Right cardiac atrium (tissue), 5 donors: ENCODE measurements around the gene CMIP. TPM values are rescaled to one million over a fixed set of nuclear protein-coding genes. Genes with fewer than 3 reads are reported as not detected.
A peak's percentile ranks its signal among the peaks of the same experiment; 100 is the strongest.
"Not testable (repeated sequence)": the region's sequence is repeated elsewhere in the genome, so short reads cannot be mapped to it uniquely, and the experiment has no call there.

Source experiments
- ATAC-seq, 2 donors: fragments of 200-7000 bp; cut with Tn5 transposase; one replicate each; pipeline versions ENCODE4 v1.8.0 to v1.9.1; 2020; ENCODE audit warnings: moderate library complexity in 2 of 2, mild to moderate bottlenecking in 1 of 2
- DNase-seq, 3 donors: peaks; one replicate each; pipeline ENCODE4 v3.0.0-alpha.2; 2020
- H3K27ac ChIP-seq: one replicate; pipeline ENCODE4 v1.5.1; 2013; ENCODE audit warnings: mild to moderate bottlenecking, low read length, control low read depth, moderate library complexity
- H3K27me3 ChIP-seq: one replicate; pipeline ENCODE4 v1.6.1; 2013; ENCODE audit not compliant: control insufficient read depth, insufficient read depth
- H3K4me1 ChIP-seq: one replicate; pipeline ENCODE4 v1.6.1; 2013; ENCODE audit warnings: low read length; ENCODE audit not compliant: control insufficient read depth, insufficient read depth
- H3K4me3 ChIP-seq: one replicate; pipeline ENCODE4 v1.5.1; 2013; ENCODE audit warnings: low read length, control low read depth
- H3K9me3 ChIP-seq: one replicate; pipeline ENCODE4 v1.6.1; 2013; ENCODE audit warnings: low read length; ENCODE audit not compliant: control insufficient read depth
- WGBS: extraction: QIAGEN DNeasy Blood & Tissue Kit; methylation state at CpG from one replicate; pipeline ENCODE4 v1.1.7; 2013; 5-methylcytosine and 5-hydroxymethylcytosine counted together
- intact Hi-C, 4 donors: fragments of 100-400 bp; cut with DNase I; formaldehyde crosslinking; loops; one replicate each; pipeline versions ENCODE4 v1.11.0 to v1.14.0; 2022 to 2023
- long read RNA-seq, 4 donors: library from polyadenylated mRNA; unstranded; transcript quantifications; one replicate each; pipeline ENCODE4 v2.0.0, GENCODE V29; 2020 to 2021
- polyA plus RNA-seq: library from polyadenylated mRNA; stranded (reverse); fragments of 200-250 nt; gene quantifications from one replicate; pipeline ENCODE4 v1.2.3, GENCODE V29; 2013
- total RNA-seq, 4 donors: library from RNA; stranded (reverse); fragmentation: NEBNext Ultra II Directional; extraction: Animal tissue kit (Norgen Biotek cat#: 25700); gene quantifications; one replicate each; pipeline ENCODE4 v1.2.1, GENCODE V29; 2021
- donor health status: healthy with polysubstance abuse.
- donor health status: DM: no; HTN: yes; CAD: no.
- donor health status: DM: no; HTN: no; CAD: no.
- donor health status: DM: no; HTN: yes; CAD: no; lungs with severe emphysema.
- donor health status: DM: yes; HTN: yes; CAD: no.

CMIP gene
- 10 to 100 TPM; 15.8 to 29.0 (median 21.3) TPM for total RNA-seq
- 9.0 TPM for polyA plus RNA-seq
- long read RNA-seq, donor 1, partial matches to known transcripts: 1 of 3 reads
- long read RNA-seq, donor 1, other reads (novel, unspliced or antisense): 1 of 3 reads
- long read RNA-seq, donor 2, partial matches to known transcripts: 0 of 1 reads
- long read RNA-seq, donor 2, other reads (novel, unspliced or antisense): 1 of 1 reads
- long read RNA-seq, donor 3, partial matches to known transcripts: 0 of 2 reads
- long read RNA-seq, donor 3, other reads (novel, unspliced or antisense): 2 of 2 reads
- long read RNA-seq, donor 4, partial matches to known transcripts: 0 of 1 reads
- long read RNA-seq, donor 4, other reads (novel, unspliced or antisense): 1 of 1 reads

- Histone ChIP-seq H3K9me3 (no peaks in the 10 kb centered on the region), H3K27me3 (no peaks in the 10 kb centered on the region), H3K27ac (peak within 1 kb of the TSS; percentile 66), H3K4me1 (peaks cover 5% of the 10 kb centered on the region), H3K4me3 (peak within 1 kb of the TSS; percentile 98)
- intact Hi-C loops: no loop called here
- peak; percentile 84 to 92 for ATAC-seq
- under 1% methylated on average over 96 of the region's 114 CpGs for WGBS
- peak; percentile 90 to 96 (median 95) for DNase-seq
Measured at GRCh38 chr16:81444448-81445121, at the start of gene CMIP. Gene CMIP, plus strand, starts transcription at chr16:81444808.

- 27% methylated on average over 13 of the region's 13 CpGs for WGBS
- intact Hi-C loops: no loop called here
- H3K9me3 ChIP-seq: no peaks in the 10 kb centered on the region
- DNase-seq (peak; percentile 68 to 80 (median 78)), ATAC-seq (peak; percentile 90 to 95)
- H3K27ac ChIP-seq: peak overlapping the region; percentile 43
- no peaks in the 10 kb centered on the region for H3K27me3 ChIP-seq
- no peak overlapping the region for H3K4me3 ChIP-seq
- H3K4me1 ChIP-seq: peaks cover 6% of the 10 kb centered on the region
Measured at GRCh38 chr16:81394966-81395655, 49.5 kb upstream of the CMIP start.

DNA sequence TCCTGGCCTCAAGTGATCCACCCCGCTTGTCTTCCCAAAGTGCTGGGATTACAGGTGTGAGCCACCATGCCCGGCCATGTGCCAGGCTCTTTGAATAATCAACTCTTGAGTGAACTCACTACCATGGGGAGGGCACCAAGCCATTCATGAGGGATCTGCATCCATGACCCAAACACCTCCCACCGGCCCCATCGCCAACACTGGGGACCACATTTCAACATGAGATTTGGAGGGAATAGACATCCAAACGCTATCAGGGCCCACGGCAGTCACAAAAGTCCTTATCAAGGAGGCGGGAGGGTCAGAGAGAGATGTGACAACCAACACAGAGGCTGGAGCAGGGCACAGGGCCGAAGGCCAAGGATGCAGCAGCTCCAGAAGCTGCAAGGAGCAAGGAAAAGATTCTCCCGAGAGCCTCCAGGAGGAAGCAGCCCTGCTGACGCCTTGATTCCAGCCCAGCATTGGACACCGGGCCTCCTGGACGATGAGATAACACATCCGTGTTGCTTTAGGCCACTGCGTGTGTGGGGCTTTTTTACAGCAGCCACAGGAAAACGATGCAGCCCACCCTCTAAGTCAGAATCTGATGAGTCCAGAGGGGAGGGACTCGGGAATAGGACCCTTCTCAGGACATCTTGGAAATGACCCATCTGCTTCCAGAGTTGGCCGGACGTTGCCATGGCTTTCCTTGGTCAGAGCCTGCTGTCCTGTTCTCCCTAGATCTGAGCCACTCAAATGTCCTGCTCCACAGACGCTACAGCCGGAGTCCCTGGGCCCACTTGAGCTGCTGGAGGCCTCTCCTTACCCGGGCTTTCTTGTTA is 47.3 kb upstream of the CMIP start:
- Histone ChIP-seq H3K4me3 (no peak overlapping the region), H3K4me1 (peaks cover 6% of the 10 kb centered on the region), H3K27me3 (no peaks in the 10 kb centered on the region), H3K9me3 (no peaks in the 10 kb centered on the region), H3K27ac (no peak overlapping the region)
- DNase-seq (no peak), ATAC-seq (peak; percentile 5 to 10)
- 67% methylated on average over 21 of the region's 21 CpGs for WGBS
- intact Hi-C loops: no loop called here

DNA sequence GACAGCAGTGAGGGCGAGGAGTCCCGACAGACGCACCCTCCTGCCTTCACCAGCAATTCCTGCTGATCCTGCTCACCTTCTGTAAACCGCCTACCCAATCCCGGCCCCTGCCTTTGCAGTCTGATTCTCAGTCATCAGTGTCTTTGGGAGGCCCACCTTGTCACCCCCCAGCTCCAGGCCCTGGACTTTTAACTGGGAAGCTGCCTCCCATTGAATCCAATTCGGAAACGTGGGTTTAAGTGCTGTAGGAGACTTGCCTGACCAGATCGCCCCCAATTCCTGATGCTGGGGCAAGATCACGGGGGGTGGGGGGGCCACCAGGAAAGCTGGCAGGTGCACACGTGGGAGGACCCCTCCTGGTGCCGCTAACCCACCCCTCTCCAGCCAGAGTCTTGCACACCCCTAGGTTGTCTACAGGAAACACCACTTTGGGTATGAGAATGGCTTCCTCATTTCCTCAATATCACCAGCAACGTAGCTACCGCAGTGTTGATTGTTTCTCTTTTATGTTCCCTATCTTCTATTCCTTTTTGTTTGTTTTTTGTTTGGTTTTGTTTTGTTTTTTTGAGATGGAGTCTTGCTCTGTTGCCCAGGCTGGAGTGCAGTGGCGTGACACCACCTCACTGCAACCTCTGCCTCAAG is 46.6 kb upstream of the CMIP start:
- no peak overlapping the region for H3K4me3 ChIP-seq
- H3K9me3 ChIP-seq: no peaks in the 10 kb centered on the region
- no peaks in the 10 kb centered on the region for H3K27me3 ChIP-seq
- WGBS: 82% methylated on average over 14 of the region's 14 CpGs
- H3K27ac ChIP-seq: no peak overlapping the region
- intact Hi-C loops: no loop called here
- DNase-seq (no peak), ATAC-seq (no peak)
- H3K4me1 ChIP-seq: peaks cover 6% of the 10 kb centered on the region

DNA sequence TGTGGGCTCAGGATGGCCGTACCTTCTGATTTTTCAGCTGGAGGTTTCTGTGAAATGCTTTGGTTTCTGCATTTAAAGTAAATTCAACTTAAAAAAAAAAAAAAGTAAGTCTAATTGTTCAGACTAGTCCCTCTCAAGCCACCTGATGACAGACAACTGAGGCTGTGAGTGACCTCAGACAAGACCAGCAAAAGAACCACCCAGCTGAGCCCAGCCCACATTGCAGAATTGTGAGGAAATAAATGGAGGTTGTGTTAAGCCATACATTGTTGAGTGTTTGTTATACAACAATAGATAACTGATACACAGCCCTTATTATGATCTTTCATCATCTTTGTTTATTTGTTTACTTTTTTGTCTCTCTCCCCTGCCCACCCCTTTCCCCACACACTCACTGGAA is 44.7 kb upstream of the CMIP start:
- 95% methylated on average over 1 of the region's 1 CpG for WGBS
- intact Hi-C loops: loop anchor here (5.0 to 10.0 kb wide), 3 partner anchors 212 to 322 kb away; no protein-coding TSS in a partner anchor
- Histone ChIP-seq H3K27ac (no peak overlapping the region), H3K27me3 (no peaks in the 10 kb centered on the region), H3K4me3 (no peak overlapping the region), H3K4me1 (peaks cover 5% of the 10 kb centered on the region), H3K9me3 (no peaks in the 10 kb centered on the region)
- ATAC-seq (no peak), DNase-seq (no peak)

GRCh38 chr16:81401035-81401950 is 43.3 kb upstream of the CMIP start:
- DNase-seq: peak; percentile 65 to 83 (median 77)
- peak; percentile 64 to 81 for ATAC-seq
- 42% methylated on average over 19 of the region's 19 CpGs for WGBS
- H3K4me1 ChIP-seq: no peaks in the 10 kb centered on the region
- H3K9me3 ChIP-seq: no peaks in the 10 kb centered on the region
- intact Hi-C loops: loop anchor here (5.0 to 10.0 kb wide), 3 partner anchors 211 to 321 kb away; no protein-coding TSS in a partner anchor
- H3K4me3 ChIP-seq: no peak overlapping the region
- H3K27ac ChIP-seq: no peak overlapping the region
- H3K27me3 ChIP-seq: no peaks in the 10 kb centered on the region

DNA sequence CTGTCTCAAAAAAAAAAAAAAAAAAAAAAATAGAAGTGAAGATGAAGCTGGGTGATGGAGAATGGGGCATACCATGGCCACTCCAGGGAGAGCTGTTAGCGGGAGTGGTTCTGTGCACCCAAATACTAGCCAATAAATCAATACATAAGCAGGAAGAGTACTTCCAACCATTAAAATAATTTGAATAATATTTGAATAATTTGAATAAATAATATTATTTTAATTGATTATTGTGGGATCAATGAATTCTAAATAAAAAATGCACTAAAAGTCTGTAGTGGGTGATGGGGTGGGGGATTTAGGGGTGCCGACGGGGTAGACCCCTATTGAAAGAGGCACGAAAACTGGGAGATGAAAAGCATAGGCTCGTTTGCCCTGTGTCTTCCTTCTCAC is 41.4 kb upstream of the CMIP start:
- intact Hi-C loops: loop anchor here (1.0 to 10.0 kb wide), 4 partner anchors 209 to 320 kb away; no protein-coding TSS in a partner anchor
- Histone ChIP-seq H3K27me3 (no peaks in the 10 kb centered on the region), H3K27ac (no peak overlapping the region), H3K4me1 (no peaks in the 10 kb centered on the region), H3K9me3 (no peaks in the 10 kb centered on the region), H3K4me3 (no peak overlapping the region)
- no peak for DNase-seq
- 26% methylated on average over 5 of the region's 5 CpGs for WGBS
- no peak for ATAC-seq

GRCh38 chr16:81403601-81404391 is 40.8 kb upstream of the CMIP start:
- intact Hi-C loops: loop anchor here (1.0 to 10.0 kb wide), 4 partner anchors 209 to 320 kb away; no protein-coding TSS in a partner anchor
- peak; percentile 82 to 95 (median 93) for DNase-seq
- Histone ChIP-seq H3K27me3 (no peaks in the 10 kb centered on the region), H3K27ac (no peak overlapping the region), H3K4me3 (no peak overlapping the region), H3K9me3 (no peaks in the 10 kb centered on the region), H3K4me1 (no peaks in the 10 kb centered on the region)
- WGBS: 28% methylated on average over 37 of the region's 37 CpGs
- peak; percentile 89 to 92 for ATAC-seq

DNA sequence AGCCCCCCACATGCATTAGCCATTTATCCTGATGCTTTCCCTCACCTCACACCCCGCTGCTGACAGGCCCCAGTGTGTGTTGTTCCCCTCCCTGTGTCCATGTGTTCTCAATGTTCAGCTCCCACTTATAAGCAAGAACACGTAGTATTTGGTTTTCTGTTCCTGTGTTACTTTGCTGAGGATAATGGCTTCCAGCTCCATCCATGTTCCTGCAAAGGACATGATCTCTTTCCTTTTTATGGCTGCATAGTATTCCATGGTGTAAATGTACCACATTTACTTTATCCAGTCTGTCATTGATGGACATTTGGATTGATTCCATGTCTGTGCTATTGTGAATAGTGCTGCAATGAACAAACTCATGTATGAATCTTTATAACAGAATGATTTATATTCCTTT is 39.6 kb upstream of the CMIP start:
- not testable (repeated sequence) for H3K4me1 ChIP-seq, ATAC-seq, DNase-seq, H3K4me3 ChIP-seq, H3K27me3 ChIP-seq, H3K9me3 ChIP-seq, H3K27ac ChIP-seq
- whole genome bisulfite sequencing: 77% methylated on average over 2 of the region's 2 CpGs
- intact Hi-C loops: loop anchor here in 1 of 4 donors (10.0 kb wide), 1 partner anchor 220 kb away; no protein-coding TSS in a partner anchor
